ENCODE results near the gene LEPROT. TPM values are rescaled to one million over a fixed set of nuclear protein-coding genes. Genes with fewer than 3 reads are reported as not detected.

The LEPROT gene
- total RNA-seq, 1 experiment from 2014 or later = 25.7 TPM

- BruUV-seq (replicated peaks) = no TSS peak
- no peak overlapping the region for H3K4me2 ChIP-seq (ENCODE audit: low read length)
- POLR2A ChIA-PET = no interaction called here
- TF ChIP-seq FOSL1 (IDR thresholded peaks at IDR 0.05; ENCODE audit: low read depth) (no peak), SRF (IDR thresholded peaks at IDR 0.05; ENCODE audit: low read depth) (no peak), SP1 (IDR thresholded peaks at IDR 0.05; ENCODE audit: low read depth) (no peak), ELF1 (IDR thresholded peaks at IDR 0.05; ENCODE audit: borderline replicate concordance, low read depth) (no peak), RAD21 (IDR thresholded peaks at IDR 0.05; ENCODE audit: low read depth) (no peak), POLR2AphosphoS5 (IDR thresholded peaks at IDR 0.05; ENCODE audit: low read depth, low read length) (no peak), ATF3 (IDR thresholded peaks at IDR 0.05) (no peak), YY1 (IDR thresholded peaks at IDR 0.05; ENCODE audit: extremely low read depth, insufficient replicate concordance, low read depth, low read length) (no peak), EZH2 (IDR thresholded peaks at IDR 0.05) (no peak)
- intact Hi-C loops (cut with micrococcal nuclease) = no loop called here
- no peak overlapping the region for H3K27ac ChIP-seq (ENCODE audit: low read depth, low read length)
- H4K20me1 ChIP-seq (ENCODE audit: insufficient read depth) = no peaks in the 10 kb centered on the region
- DNase-seq (ENCODE audit: low read depth, low spot score) (no peak), ATAC-seq (no peak)
- no peaks in the 10 kb centered on the region for H3K79me2 ChIP-seq (ENCODE audit: insufficient read depth, low read length)
- RAD21 ChIA-PET (ENCODE audit: low non-redundant PET in 1 of 2, low total read pairs in 2 of 2, uncharacterized antibody in 2 of 2, unreplicated experiment in 2 of 2) = no interaction called here
- H2AFZ ChIP-seq (ENCODE audit: low read depth, low read length, poor library complexity, severe bottlenecking) = no peak overlapping the region
- no peaks in the 10 kb centered on the region for H3K27me3 ChIP-seq (ENCODE audit: insufficient read depth, low read length)
- H3K4me3 ChIP-seq (replicated peaks in 1 of 2; ENCODE audit: low read depth in 1 of 2, low read length in 2 of 2) = no peak overlapping the region
- H3K9me3 ChIP-seq (ENCODE audit: control insufficient read depth in 1 of 2, insufficient read depth in 1 of 2, low read depth in 1 of 2, low read length in 2 of 2) = no peaks in the 10 kb centered on the region
- CTCF ChIA-PET = no interaction called here
- no peaks in the 10 kb centered on the region for H3K9me2 ChIP-seq (ENCODE audit: insufficient read depth)
- no peaks in the 10 kb centered on the region for H3K36me3 ChIP-seq (ENCODE audit: control insufficient read depth in 1 of 2, insufficient read depth in 2 of 2, low read length in 2 of 2)
- H3K9ac ChIP-seq (ENCODE audit: low read length) = no peak overlapping the region
- no peaks in the 10 kb centered on the region; a peak in 1 of 4 replicates for H3K4me1 ChIP-seq (ENCODE audit: control insufficient read depth in 1 of 2, insufficient read depth in 2 of 2, low read length in 2 of 2)
These were observed 28.0 kb upstream of the LEPROT start for GRCh38 chr1:65392497-65392896.

- Histone ChIP-seq H3K4me3 (replicated peaks in 1 of 2; ENCODE audit: low read depth in 1 of 2, low read length in 2 of 2) (no peak overlapping the region), H3K27ac (ENCODE audit: low read depth, low read length) (no peak overlapping the region), H3K4me1 (ENCODE audit: control insufficient read depth in 1 of 2, insufficient read depth in 2 of 2, low read length in 2 of 2) (no peaks in the 10 kb centered on the region; a peak in 1 of 4 replicates), H3K9me2 (ENCODE audit: insufficient read depth) (no peaks in the 10 kb centered on the region), H3K27me3 (ENCODE audit: insufficient read depth, low read length) (no peaks in the 10 kb centered on the region), H3K79me2 (ENCODE audit: insufficient read depth, low read length) (no peaks in the 10 kb centered on the region), H3K9ac (ENCODE audit: low read length) (no peak overlapping the region), H4K20me1 (ENCODE audit: insufficient read depth) (no peaks in the 10 kb centered on the region), H3K36me3 (ENCODE audit: control insufficient read depth in 1 of 2, insufficient read depth in 2 of 2, low read length in 2 of 2) (no peaks in the 10 kb centered on the region), H3K4me2 (ENCODE audit: low read length) (no peak overlapping the region), H3K9me3 (ENCODE audit: control insufficient read depth in 1 of 2, insufficient read depth in 1 of 2, low read depth in 1 of 2, low read length in 2 of 2) (no peaks in the 10 kb centered on the region), H2AFZ (ENCODE audit: low read depth, low read length, poor library complexity, severe bottlenecking) (no peak overlapping the region)
- intact Hi-C loops (cut with micrococcal nuclease) = no loop called here
- RAD21 ChIA-PET (ENCODE audit: low non-redundant PET in 1 of 2, low total read pairs in 2 of 2, uncharacterized antibody in 2 of 2, unreplicated experiment in 2 of 2) = no interaction called here
- DNase-seq (ENCODE audit: low read depth, low spot score) (no peak), ATAC-seq (no peak)
- no TSS peak for BruUV-seq (replicated peaks)
- CTCF ChIA-PET = no interaction called here
- POLR2A ChIA-PET = no interaction called here
- TF ChIP-seq TCF7L2 (IDR thresholded peaks at IDR 0.05; ENCODE audit: borderline replicate concordance, extremely low read depth, insufficient read depth, insufficient read length) = no peak
- no peak for TF ChIP-seq MAX (IDR thresholded peaks at IDR 0.05)
- no peak for TF ChIP-seq CTCF (IDR thresholded peaks at IDR 0.05 in 2 of 3, conservative IDR thresholded peaks at IDR 0.05 in 1 of 3; ENCODE audit: borderline replicate concordance in 1 of 3, insufficient read depth in 1 of 3, low read depth in 2 of 3, low read length in 2 of 3)
- TF ChIP-seq FOSL1 (IDR thresholded peaks at IDR 0.05; ENCODE audit: low read depth) = no peak
- TF ChIP-seq EZH2 (IDR thresholded peaks at IDR 0.05) = no peak
- TF ChIP-seq SP1 (IDR thresholded peaks at IDR 0.05; ENCODE audit: low read depth) = no peak
- no peak for TF ChIP-seq ZBTB33 (IDR thresholded peaks at IDR 0.05; ENCODE audit: extremely low read depth, insufficient replicate concordance, low read length)
- TF ChIP-seq EZH2phosphoT487 (IDR thresholded peaks at IDR 0.05; ENCODE audit: borderline replicate concordance) = no peak
- TF ChIP-seq ZNF274 (IDR thresholded peaks at IDR 0.05; ENCODE audit: low read depth, low read length) = no peak
- no peak for TF ChIP-seq POLR2AphosphoS5 (IDR thresholded peaks at IDR 0.05; ENCODE audit: low read depth, low read length)
- TF ChIP-seq YY1 (IDR thresholded peaks at IDR 0.05; ENCODE audit: extremely low read depth, insufficient replicate concordance, low read depth, low read length) = no peak
- TF ChIP-seq EGR1 (IDR thresholded peaks at IDR 0.05; ENCODE audit: low read depth) = no peak
- TF ChIP-seq CEBPB (IDR thresholded peaks at IDR 0.05; ENCODE audit: low read depth) = no peak
These were observed 27.1 kb upstream of the LEPROT start for GRCh38 chr1:65393347-65393746.
